ENCODE results near the gene INPPL1.
"Not testable (repeated sequence)": the region's sequence is repeated elsewhere in the genome, so short reads cannot be mapped to it uniquely, and the experiment has no call there.

Gene INPPL1

DNA sequence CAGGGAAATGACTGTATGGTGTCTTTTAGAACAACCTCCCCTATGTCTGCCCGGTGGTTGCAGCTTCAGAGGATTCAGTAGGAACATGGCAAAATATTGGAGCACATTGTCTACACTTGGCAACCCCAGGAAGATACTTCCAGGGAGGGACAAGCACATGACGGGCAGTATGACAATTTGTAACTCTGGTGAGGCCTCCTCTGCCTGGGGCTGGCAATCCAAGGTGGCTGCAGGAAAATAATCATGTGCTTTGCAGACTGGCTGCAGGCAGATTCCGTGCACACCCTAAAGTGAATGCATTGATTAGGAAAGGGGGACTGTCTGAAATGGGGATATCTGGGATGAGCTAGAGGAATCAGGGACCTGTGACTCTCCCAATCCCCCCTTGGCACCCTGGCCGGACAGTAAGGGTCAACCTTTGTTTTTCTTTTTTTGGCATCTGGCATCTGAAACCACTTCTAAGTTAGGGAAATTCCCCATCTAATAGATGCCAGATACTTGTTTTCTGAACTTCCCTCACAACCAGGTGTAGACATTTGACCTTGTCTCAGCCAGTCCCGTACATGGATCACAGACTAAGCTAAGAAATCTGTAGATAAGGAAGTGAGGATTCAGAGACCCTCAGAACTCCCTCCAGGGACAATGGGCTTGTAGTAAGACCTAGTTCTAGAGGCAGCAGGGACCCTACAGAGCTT lies 29.9 kb downstream of the INPPL1 start:
- no peak for DNase-seq (ENCODE audit: low read depth, low spot score)
- TF ChIP-seq CTCF (IDR thresholded peaks at IDR 0.05; ENCODE audit: low read depth, low read length) = no peak
- no peak overlapping the region for H3K4me3 ChIP-seq (ENCODE audit: low read depth, low read length)
- in situ Hi-C loops (cut with HindIII; ENCODE audit: low sequenced_read_pairs) = no loop called here

DNA sequence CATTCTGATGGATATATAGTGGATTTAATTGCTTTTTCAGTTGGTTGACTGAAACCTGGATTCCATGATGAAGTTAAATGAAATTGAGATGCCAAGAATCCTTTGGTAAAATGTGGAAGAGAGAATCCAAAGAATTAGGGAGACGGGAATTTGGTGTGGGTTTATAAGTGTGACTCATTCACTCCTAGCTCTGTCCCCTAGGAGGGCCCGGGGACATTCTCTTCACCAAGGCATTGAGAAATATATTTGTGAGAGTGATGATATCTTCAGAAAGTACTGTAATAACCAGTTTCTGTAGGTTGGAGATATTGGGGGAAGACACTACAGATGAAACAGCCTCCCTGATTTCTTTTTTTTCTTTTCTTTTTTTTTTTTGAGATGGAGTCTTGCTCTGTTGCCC lies 33.0 kb downstream of the INPPL1 start:
- in situ Hi-C loops (cut with HindIII; ENCODE audit: low sequenced_read_pairs) = no loop called here
- no peak for TF ChIP-seq CTCF (IDR thresholded peaks at IDR 0.05; ENCODE audit: low read depth, low read length)
- DNase-seq (ENCODE audit: low read depth, low spot score) = no peak

GRCh38 chr11:72259490-72259889 lies 34.9 kb downstream of the INPPL1 start:
- no peak overlapping the region for H3K4me3 ChIP-seq (ENCODE audit: low read depth, low read length)
- TF ChIP-seq CTCF (IDR thresholded peaks at IDR 0.05; ENCODE audit: low read depth, low read length) = no peak
- DNase-seq (ENCODE audit: low read depth, low spot score) = no peak
- in situ Hi-C loops (cut with HindIII; ENCODE audit: low sequenced_read_pairs) = no loop called here

More for the DNA sequence above, 33.0 kb downstream of the INPPL1 start:
- H3K4me3 ChIP-seq (ENCODE audit: low read depth, low read length) = no peak overlapping the region

DNA sequence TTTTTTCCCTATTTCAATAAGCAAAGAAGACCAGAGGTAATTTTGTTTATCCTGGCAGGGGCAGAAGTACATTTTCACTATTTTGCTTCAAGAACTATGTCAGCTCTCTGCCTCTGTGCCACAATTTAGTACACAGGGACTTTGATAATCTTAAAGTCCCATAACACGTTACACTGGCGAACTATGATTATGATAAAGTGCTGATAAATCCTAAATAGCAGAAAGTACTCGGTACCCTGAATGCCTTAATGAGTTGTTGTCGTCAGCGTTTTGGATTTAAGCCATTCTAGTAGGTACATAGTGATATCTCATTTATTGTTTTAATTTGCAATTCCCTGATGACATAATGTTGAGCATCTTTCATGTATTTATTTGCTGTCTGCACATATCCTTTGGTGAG lies 36.0 kb downstream of the INPPL1 start:
- no peak for TF ChIP-seq CTCF (IDR thresholded peaks at IDR 0.05; ENCODE audit: low read depth, low read length)
- no peak for DNase-seq (ENCODE audit: low read depth, low spot score)
- H3K4me3 ChIP-seq (ENCODE audit: low read depth, low read length) = no peak overlapping the region
- in situ Hi-C loops (cut with HindIII; ENCODE audit: low sequenced_read_pairs) = no loop called here

DNA sequence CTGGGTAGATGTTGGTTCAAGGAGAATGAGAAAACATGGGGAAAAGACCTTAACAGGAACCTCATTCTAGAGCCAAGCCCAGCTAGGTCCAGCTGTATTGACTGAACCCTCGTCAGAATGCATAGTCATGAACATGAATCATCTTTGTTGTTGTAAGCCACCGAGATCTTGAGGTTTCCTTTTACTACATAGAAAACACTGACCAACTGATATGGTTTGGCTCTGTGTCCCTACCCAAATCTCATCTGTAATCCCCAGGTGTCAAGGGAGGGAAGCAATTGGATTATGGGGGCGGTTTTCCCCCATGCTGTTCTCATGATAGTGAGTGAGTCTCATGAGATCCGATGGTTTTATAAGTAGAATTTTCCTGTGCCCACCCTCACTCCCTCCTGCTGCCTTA lies 38.8 kb downstream of the INPPL1 start:
- no peak for TF ChIP-seq CTCF (IDR thresholded peaks at IDR 0.05; ENCODE audit: low read depth, low read length)
- H3K4me3 ChIP-seq (ENCODE audit: low read depth, low read length) = no peak overlapping the region
- peak; percentile 67 for DNase-seq (ENCODE audit: low read depth, low spot score)
- in situ Hi-C loops (cut with HindIII; ENCODE audit: low sequenced_read_pairs) = no loop called here

DNA sequence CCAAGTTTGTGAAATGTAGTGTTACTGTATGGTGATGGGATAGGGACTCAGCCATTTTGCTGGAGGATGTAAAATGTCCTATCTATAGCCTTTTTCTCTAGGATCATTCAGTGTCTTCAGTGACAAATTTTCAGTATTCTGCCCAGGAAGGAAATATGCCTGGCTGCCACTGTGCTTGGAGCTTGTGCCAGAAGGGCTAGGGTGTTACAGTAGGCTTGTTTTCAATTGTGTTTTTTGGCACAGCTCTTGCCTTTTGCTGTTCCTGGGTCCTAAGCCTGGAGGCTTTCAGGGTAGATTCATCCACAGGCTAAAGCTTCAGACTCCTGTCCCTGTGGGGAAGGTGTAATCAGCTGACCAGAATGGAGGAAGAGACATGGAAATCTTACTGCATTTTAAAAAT lies 41.4 kb downstream of the INPPL1 start:
- in situ Hi-C loops (cut with HindIII; ENCODE audit: low sequenced_read_pairs) = no loop called here
- no peak for TF ChIP-seq CTCF (IDR thresholded peaks at IDR 0.05; ENCODE audit: low read depth, low read length)
- H3K4me3 ChIP-seq (ENCODE audit: low read depth, low read length) = no peak overlapping the region
- no peak for DNase-seq (ENCODE audit: low read depth, low spot score)

DNA sequence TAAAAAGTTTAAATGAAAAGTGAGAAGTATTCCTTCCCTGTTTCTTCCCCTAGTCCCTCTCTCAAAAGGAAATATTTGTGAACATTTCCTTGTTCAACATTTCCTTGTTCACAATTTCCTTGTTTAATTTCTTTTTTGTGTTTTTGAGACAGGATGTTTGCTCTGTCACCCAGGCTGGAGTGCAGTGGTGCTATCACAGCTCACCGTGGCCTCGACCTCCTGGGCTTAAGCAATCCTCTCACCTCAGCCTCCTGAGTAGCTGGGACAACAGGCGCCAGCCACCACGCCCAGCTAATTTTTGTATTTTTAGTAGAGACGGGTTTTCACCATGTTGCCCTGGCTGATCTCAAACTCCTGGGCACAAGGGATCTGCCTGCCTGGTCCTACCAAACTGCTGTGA lies 42.4 kb downstream of the INPPL1 start:
- DNase-seq (ENCODE audit: low read depth, low spot score); H3K4me3 ChIP-seq (ENCODE audit: low read depth, low read length); in situ Hi-C loops (cut with HindIII; ENCODE audit: low sequenced_read_pairs): not testable (repeated sequence)

All from astrocyte of the spinal cord (primary cell).